Ovary (tissue), 9 donors: Measurements from ENCODE around the gene ZG16. TPM values are rescaled to one million over a fixed set of nuclear protein-coding genes. Genes with fewer than 3 reads are reported as not detected.

Source experiments
- DNase-seq, 5 donors: peaks; one replicate each; pipeline ENCODE4 v3.0.0-alpha.2; 2019 to 2020
- H3K27ac ChIP-seq, 2 donors: fragments of 200-600 bp; one replicate each; pipeline versions ENCODE4 v1.5.1 to v1.8.0; 2019 to 2022
- H3K27me3 ChIP-seq: fragments of 200-600 bp; one replicate; pipeline ENCODE4 v1.8.0; 2022
- H3K36me3 ChIP-seq: fragments of 200-600 bp; sonication (generic); one replicate; pipeline ENCODE4 v1.5.1; 2019
- H3K4me1 ChIP-seq: one replicate; pipeline ENCODE4 v1.8.1; 2013; ENCODE audit warnings: mild to moderate bottlenecking, moderate library complexity; ENCODE audit not compliant: insufficient read depth
- H3K4me3 ChIP-seq: fragments of 200-600 bp; sonication (generic); one replicate; pipeline ENCODE4 v1.5.1; 2017
- H3K9me3 ChIP-seq, 2 donors: fragments of 200-600 bp in 1 of 2; sonication (generic) in 1 of 2; one replicate each; pipeline versions ENCODE4 v1.5.1 to v1.8.1; 2013 to 2019; ENCODE audit warnings: mild to moderate bottlenecking in 1 of 2, moderate library complexity in 1 of 2
- EP300 ChIP-seq: sonication (generic); formaldehyde crosslinking; IDR thresholded peaks from one replicate; pipeline ENCODE4 v1.6.1; 2017; ENCODE audit warnings: antibody characterized with exemption
- POLR2A ChIP-seq: fragments of 450-650 bp; IDR thresholded peaks from one replicate; pipeline ENCODE4 v1.6.1; 2017; ENCODE audit warnings: antibody characterized with exemption, mild to moderate bottlenecking, moderate library complexity
- WGBS, 3 donors: extraction: QIAGEN DNeasy Blood & Tissue Kit in 1 of 3; methylation state at CpG; one replicate each; pipeline versions ENCODE4 v1.1.5 to v1.1.7; 2013 to 2017; 5-methylcytosine and 5-hydroxymethylcytosine counted together
- intact Hi-C, 4 donors: fragments of 100-400 bp; cut with DNase I; formaldehyde crosslinking; loops; one replicate each; pipeline versions ENCODE4 v1.11.0 to v1.15.1; 2022 to 2023
- polyA plus RNA-seq, 2 donors: library from polyadenylated mRNA; stranded (reverse); fragments of 200-250 nt in 1 of 2; fragments of 350-450 nt in 1 of 2; fragmentation: Illumina TruSeq in 1 of 2; extraction: RNeasy Lipid Tissue Mini Kit (QIAGEN cat#74804) in 1 of 2; gene quantifications; one replicate each; pipeline ENCODE4 v1.2.3, GENCODE V29; 2013 to 2014
- total RNA-seq, 7 donors: library from RNA; depleted of rRNA in 2 of 7; stranded (reverse); fragments of >200 nt in 2 of 7; fragmentation: NEBNext Ultra II Directional in 3 of 7; extraction: Animal tissue kit (Norgen Biotek cat#: 25700) in 3 of 7; gene quantifications; one replicate each; pipeline versions ENCODE4 v1.1.0 to v1.2.4, GENCODE V29; 2016 to 2023
- TF ChIP-seq, protein P1 (sequence below), 3 donors: fragments of 450-650 bp in 2 of 3; fragments of 200-600 bp in 1 of 3; IDR thresholded peaks; one replicate each; pipeline versions ENCODE4 v1.5.1 to v1.8.0; 2016 to 2022; ENCODE audit warnings: antibody characterized with exemption in 3 of 3, mild to moderate bottlenecking in 1 of 3
- donor health status: DM: no; HTN: no; CAD: no; lungs with moderate emphysema.
- donor health status: DM: no; HTN: no; CAD: no.
- donor health status: Bipolar disorder and iron deficiency.
- donor health status: DM: yes; HTN: yes; CAD: no.
- donor health status: DM: no; HTN: no; CAD: no.
- donor health status: DM: yes; HTN: yes; CAD: no.

ZG16 gene
- total and polyA plus RNA-seq, 9 donors: 0.07 to 0.48 (median 0.15) TPM; not detected in 6

DNA sequence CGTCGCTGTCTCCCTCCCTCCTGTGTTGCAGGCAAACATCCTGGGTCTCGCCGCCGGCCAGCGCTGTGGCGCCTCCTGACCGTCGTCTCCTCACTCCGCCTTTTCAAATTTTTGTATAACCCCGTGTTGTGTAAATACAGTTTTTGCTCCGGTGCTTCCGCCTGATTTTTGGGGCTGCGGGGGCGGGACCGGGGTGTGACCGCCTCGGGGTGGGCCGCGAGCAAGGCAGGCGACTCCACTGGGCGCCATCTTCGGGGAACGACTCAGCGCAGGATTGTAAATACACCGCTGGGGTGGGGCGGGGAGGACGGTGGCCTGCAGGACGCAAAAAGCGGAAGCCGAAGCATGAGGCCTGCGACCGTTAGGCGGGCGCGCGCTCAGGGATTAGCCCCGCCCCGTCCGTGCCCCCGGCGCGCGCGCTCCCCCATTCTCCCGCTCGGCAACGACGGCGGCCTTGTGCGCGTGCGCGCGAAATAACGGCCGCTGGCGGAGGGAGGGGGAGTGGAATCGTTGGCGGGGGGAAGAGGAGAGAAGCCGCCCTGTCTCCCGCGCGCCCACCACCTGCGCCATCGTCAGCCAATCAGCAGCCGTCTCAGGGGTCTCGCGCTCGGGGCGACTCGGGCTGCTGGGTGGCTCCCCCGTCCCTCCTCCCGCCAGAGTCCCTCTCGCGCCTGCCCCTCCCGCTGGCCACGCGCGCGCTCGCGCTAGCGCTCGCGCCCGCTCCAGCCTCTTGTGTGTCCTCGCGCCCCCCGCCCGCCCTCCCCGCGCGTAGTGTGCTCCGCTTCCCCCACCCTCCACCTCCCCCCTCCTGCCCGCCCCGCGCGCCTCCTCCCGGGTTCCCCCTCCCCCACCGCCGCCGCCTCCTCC lies 27.4 kb downstream of the ZG16 start:
- peaks cover 13% of the 10 kb centered on the region for H3K4me1 ChIP-seq

DNA sequence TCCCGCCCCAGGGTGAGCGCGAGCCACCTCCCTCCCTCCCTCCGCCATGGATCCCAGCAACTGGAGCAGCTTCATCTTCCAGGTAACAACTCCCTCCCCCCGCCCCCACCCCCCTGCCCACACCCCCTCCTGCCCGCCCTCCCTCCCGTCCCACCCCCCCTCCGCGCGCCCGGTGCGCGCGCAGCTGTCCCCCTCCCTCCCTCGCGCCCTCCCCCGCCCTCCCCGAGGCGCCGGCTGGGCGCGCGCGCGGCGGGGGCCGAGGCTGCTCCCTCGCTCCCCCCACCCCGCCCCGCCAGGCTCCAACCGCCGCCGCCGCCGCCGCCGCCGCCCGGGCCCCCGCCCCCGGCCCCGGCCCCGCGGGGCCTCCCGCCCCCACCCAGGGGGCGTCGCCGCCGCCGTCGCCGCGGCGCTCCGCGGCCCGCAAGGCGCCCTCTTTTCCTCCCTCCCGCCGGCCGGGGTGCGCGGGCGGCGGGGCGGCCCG lies 28.1 kb downstream of the ZG16 start, which contains the start of gene MAZ:
TSS of gene MAZ (plus strand) at position 431 of the 481 bp plus-strand sequence. CDS start 173 bp downstream, outside the sequence.
- Histone ChIP-seq H3K27ac (peak within 1 kb of the TSS; percentile 99), H3K4me1 (peaks cover 18% of the 10 kb centered on the region), H3K4me3 (peak within 1 kb of the TSS; percentile 72), H3K9me3 (no peaks in the 10 kb centered on the region), H3K36me3 (no peaks in the 10 kb centered on the region), H3K27me3 (no peaks in the 10 kb centered on the region)
- 0 to 1% (median 0%) methylated on average over 5 to 47 of the region's 67 CpGs for WGBS, 3 donors
- DNase-seq: no peak
- intact Hi-C loops: loop anchor here in 2 of 4 donors (2.0 to 10.0 kb wide), 3 partner anchors 43 to 201 kb away; no protein-coding TSS in a partner anchor
- TF ChIP-seq POLR2A (no peak), EP300 (no peak)
- TF ChIP-seq, protein P1, sequence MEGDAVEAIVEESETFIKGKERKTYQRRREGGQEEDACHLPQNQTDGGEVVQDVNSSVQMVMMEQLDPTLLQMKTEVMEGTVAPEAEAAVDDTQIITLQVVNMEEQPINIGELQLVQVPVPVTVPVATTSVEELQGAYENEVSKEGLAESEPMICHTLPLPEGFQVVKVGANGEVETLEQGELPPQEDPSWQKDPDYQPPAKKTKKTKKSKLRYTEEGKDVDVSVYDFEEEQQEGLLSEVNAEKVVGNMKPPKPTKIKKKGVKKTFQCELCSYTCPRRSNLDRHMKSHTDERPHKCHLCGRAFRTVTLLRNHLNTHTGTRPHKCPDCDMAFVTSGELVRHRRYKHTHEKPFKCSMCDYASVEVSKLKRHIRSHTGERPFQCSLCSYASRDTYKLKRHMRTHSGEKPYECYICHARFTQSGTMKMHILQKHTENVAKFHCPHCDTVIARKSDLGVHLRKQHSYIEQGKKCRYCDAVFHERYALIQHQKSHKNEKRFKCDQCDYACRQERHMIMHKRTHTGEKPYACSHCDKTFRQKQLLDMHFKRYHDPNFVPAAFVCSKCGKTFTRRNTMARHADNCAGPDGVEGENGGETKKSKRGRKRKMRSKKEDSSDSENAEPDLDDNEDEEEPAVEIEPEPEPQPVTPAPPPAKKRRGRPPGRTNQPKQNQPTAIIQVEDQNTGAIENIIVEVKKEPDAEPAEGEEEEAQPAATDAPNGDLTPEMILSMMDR (IDR thresholded peaks at IDR 0.05): no peak

More for the DNA sequence above, 27.4 kb downstream of the ZG16 start:
- peak; percentile 97 to 98 (median 98) for DNase-seq
- peak overlapping the region; percentile 99 for H3K27ac ChIP-seq
- H3K36me3 ChIP-seq: no peaks in the 10 kb centered on the region
- H3K4me3 ChIP-seq: peak overlapping the region; percentile 68
- no peaks in the 10 kb centered on the region for H3K27me3 ChIP-seq
- no peaks in the 10 kb centered on the region for H3K9me3 ChIP-seq
- TF ChIP-seq, protein P1 (IDR thresholded peaks at IDR 0.05): peak in 2 of 3 donors; percentile 30 to 47
- TF ChIP-seq POLR2A (peak; percentile 94), EP300 (no peak)
- WGBS, 3 donors: 0 to 1% (median 1%) methylated on average over 33 to 92 of the region's 103 CpGs
- intact Hi-C loops: loop anchor here in 2 of 4 donors (2.0 to 10.0 kb wide), 3 partner anchors 43 to 202 kb away; no protein-coding TSS in a partner anchor

DNA sequence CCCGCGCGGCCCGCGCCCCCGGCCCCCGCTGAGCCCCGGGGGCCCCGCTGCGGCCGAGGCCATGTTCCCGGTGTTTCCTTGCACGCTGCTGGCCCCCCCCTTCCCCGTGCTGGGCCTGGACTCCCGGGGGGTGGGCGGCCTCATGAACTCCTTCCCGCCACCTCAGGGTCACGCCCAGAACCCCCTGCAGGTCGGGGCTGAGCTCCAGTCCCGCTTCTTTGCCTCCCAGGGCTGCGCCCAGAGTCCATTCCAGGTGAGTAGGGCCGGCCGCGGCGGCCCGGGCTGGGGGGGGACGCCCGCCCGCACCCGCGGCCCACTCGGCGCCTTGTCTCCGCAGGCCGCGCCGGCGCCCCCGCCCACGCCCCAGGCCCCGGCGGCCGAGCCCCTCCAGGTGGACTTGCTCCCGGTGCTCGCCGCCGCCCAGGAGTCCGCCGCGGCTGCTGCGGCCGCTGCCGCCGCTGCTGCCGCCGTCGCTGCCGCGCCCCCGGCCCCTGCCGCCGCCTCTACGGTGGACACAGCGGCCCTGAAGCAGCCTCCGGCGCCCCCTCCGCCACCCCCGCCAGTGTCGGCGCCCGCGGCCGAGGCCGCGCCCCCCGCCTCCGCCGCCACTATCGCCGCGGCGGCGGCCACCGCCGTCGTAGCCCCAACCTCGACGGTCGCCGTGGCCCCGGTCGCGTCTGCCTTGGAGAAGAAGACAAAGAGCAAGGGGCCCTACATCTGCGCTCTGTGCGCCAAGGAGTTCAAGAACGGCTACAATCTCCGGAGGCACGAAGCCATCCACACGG lies 28.8 kb downstream of the ZG16 start:
- Histone ChIP-seq H3K27me3 (no peaks in the 10 kb centered on the region), H3K4me1 (peaks cover 18% of the 10 kb centered on the region), H3K4me3 (peak overlapping the region; percentile 72), H3K27ac (peak overlapping the region; percentile 76 to 89), H3K9me3 (no peaks in the 10 kb centered on the region), H3K36me3 (no peaks in the 10 kb centered on the region)
- WGBS, 3 donors: 1 to 2% (median 1%) methylated on average over 39 to 99 of the region's 99 CpGs
- TF ChIP-seq, protein P1 (IDR thresholded peaks at IDR 0.05): no peak
- TF ChIP-seq EP300: no peak
- no peak for TF ChIP-seq POLR2A
- intact Hi-C loops: loop anchor here in 2 of 4 donors (2.0 to 10.0 kb wide), 3 partner anchors 42 to 200 kb away; no protein-coding TSS in a partner anchor
- peak; percentile 67 to 80 (median 78) for DNase-seq
